Karpas-422 (cell line): ENCODE data around the gene CILP2. TPM values are rescaled to one million over a fixed set of nuclear protein-coding genes. Genes with fewer than 3 reads are reported as not detected.
A peak's percentile ranks its signal among the peaks of the same experiment; 100 is the strongest.

Source experiments
- DNase-seq: peaks from one replicate; pipeline ENCODE4 v3.0.0-alpha.2; 2015
- H2AFZ ChIP-seq: fragments of 200-600 bp; sonication (generic); 2 replicates; pipeline ENCODE4 v1.6.1; 2014; ENCODE audit warnings: antibody characterized with exemption, low read length, mixed read lengths
- H3K27ac ChIP-seq: fragments of 200-600 bp; sonication (generic); 2 replicates; pipeline ENCODE4 v1.5.1; 2014; ENCODE audit warnings: mild to moderate bottlenecking, low read length, moderate library complexity
- H3K27me3 ChIP-seq: fragments of 200-600 bp; sonication (generic); 2 replicates; pipeline ENCODE4 v1.6.1; 2014; ENCODE audit warnings: low read length, mixed read lengths
- H3K36me3 ChIP-seq: fragments of 200-600 bp; sonication (generic); 2 replicates; pipeline ENCODE4 v1.6.1; 2014; ENCODE audit warnings: low read length, mixed read lengths; ENCODE audit not compliant: insufficient read depth
- H3K4me1 ChIP-seq: fragments of 200-600 bp; sonication (generic); 2 replicates; pipeline ENCODE4 v1.6.1; 2014; ENCODE audit warnings: mild to moderate bottlenecking, low read length, mixed read lengths
- H3K4me2 ChIP-seq: fragments of 200-600 bp; sonication (generic); 2 replicates; pipeline ENCODE4 v1.6.1; 2014; ENCODE audit warnings: low read length, low read depth, mild to moderate bottlenecking; ENCODE audit not compliant: poor library complexity, severe bottlenecking
- H3K4me3 ChIP-seq: fragments of 200-600 bp; sonication (generic); 2 replicates; pipeline ENCODE4 v1.5.1; 2014; ENCODE audit warnings: mild to moderate bottlenecking, antibody characterized with exemption, low read length, mixed read lengths
- H3K79me2 ChIP-seq: fragments of 200-600 bp; sonication (generic); 2 replicates; pipeline ENCODE4 v1.6.1; 2014; ENCODE audit warnings: mild to moderate bottlenecking, low read length, mixed read lengths
- H3K9ac ChIP-seq: fragments of 200-600 bp; sonication (generic); 2 replicates; pipeline ENCODE4 v1.6.0; 2014; ENCODE audit warnings: low read length
- H3K9me2 ChIP-seq: fragments of 200-600 bp; sonication (generic), shearing (Covaris generic); replicated peaks from 2 replicates; pipeline ENCODE4 v1.6.0; 2014; ENCODE audit warnings: mild to moderate bottlenecking, low read length, moderate library complexity; ENCODE audit not compliant: insufficient read depth
- H3K9me3 ChIP-seq: fragments of 300-700, 200-600 bp; sonication (generic); 2 replicates; pipeline ENCODE4 v1.6.1; 2014; ENCODE audit warnings: low read length, mixed read lengths
- H4K20me1 ChIP-seq: fragments of 200-600 bp; sonication (generic); 2 replicates; pipeline ENCODE4 v1.6.1; 2014; ENCODE audit warnings: mild to moderate bottlenecking, antibody characterized with exemption, low read length, low read depth; ENCODE audit not compliant: insufficient read depth
- total RNA-seq: library from RNA; depleted of rRNA; stranded (reverse); fragments of >200 nt; shearing (Covaris generic); gene quantifications from 2 replicates; pipeline ENCODE4 v1.2.3, GENCODE V29; 2014; ENCODE audit warnings: low replicate concordance

The CILP2 gene
- total RNA-seq, 1 experiment from 2014 or later, result 0.15 TPM

GRCh38 chr19:19568802-19569756 is 31.0 kb downstream of the CILP2 start:
- H3K4me1 ChIP-seq, result no peaks in the 10 kb centered on the region

GRCh38 chr19:19570571-19570970 is 32.5 kb downstream of the CILP2 start:
- Histone ChIP-seq H3K27ac (no peak overlapping the region), H3K36me3 (no peaks in the 10 kb centered on the region), H3K4me3 (no peak overlapping the region), H3K4me1 (no peaks in the 10 kb centered on the region), H4K20me1 (no peaks in the 10 kb centered on the region), H3K9ac (no peak overlapping the region), H3K27me3 (no peaks in the 10 kb centered on the region), H3K9me3 (no peaks in the 10 kb centered on the region), H3K79me2 (no peaks in the 10 kb centered on the region), H2AFZ (no peak overlapping the region), H3K9me2 (no peaks in the 10 kb centered on the region), H3K4me2 (no peak overlapping the region)
- no peak for DNase-seq

More at GRCh38 chr19:19568802-19569756, 31.0 kb downstream of the CILP2 start:
- Histone ChIP-seq H2AFZ (no peak overlapping the region), H3K9me2 (no peaks in the 10 kb centered on the region), H3K9me3 (no peaks in the 10 kb centered on the region), H3K4me2 (no peak overlapping the region), H3K4me3 (no peak overlapping the region), H3K27ac (no peak overlapping the region), H3K27me3 (no peaks in the 10 kb centered on the region), H3K79me2 (no peaks in the 10 kb centered on the region), H3K36me3 (no peaks in the 10 kb centered on the region), H3K9ac (no peak overlapping the region), H4K20me1 (no peaks in the 10 kb centered on the region)
- DNase-seq, result no peak

DNA sequence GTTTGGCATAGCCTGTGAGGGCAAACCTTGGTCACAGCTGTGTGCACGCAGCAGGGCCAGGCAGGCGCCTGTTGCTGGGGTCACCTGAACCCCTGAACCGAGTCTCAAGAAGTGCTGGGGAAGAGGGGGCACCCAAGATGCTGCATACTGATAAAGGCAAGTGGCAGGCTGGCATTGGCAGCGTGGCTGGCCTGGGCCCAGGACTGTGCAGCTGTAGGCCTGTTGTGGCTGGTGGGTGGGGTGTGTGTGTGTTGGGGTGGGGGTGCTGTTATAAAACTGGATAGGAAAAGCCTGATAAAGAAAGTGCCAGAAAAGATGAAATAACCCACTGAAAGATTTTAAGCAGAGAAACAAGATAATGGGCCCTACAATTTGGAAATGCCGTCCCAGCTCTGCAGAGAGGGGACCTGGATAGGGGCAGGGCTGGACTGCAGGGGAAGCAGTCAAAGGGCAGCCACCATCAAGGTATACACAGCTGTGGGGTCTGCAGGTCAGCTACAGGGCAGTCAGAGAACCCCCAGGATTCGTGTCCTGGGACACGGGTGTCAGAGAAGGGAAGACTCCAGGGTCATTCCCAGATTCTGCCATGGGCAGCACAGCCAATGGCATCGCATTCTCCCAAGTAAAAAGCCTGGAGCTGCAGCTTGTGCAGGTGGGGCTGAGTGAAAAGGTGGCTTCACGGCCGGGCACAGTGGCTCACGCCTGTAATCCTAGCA is 33.2 kb downstream of the CILP2 start:
- H3K9me2 ChIP-seq, result no peaks in the 10 kb centered on the region
- no peak for DNase-seq
- H3K9me3 ChIP-seq, result no peaks in the 10 kb centered on the region
- H2AFZ ChIP-seq, result no peak overlapping the region
- no peaks in the 10 kb centered on the region for H3K36me3 ChIP-seq
- H4K20me1 ChIP-seq, result no peaks in the 10 kb centered on the region
- no peaks in the 10 kb centered on the region for H3K79me2 ChIP-seq
- H3K4me1 ChIP-seq, result no peaks in the 10 kb centered on the region
- no peak overlapping the region for H3K4me3 ChIP-seq
- H3K9ac ChIP-seq, result no peak overlapping the region
- no peak overlapping the region for H3K27ac ChIP-seq
- no peaks in the 10 kb centered on the region for H3K27me3 ChIP-seq
- H3K4me2 ChIP-seq, result no peak overlapping the region

- Histone ChIP-seq H4K20me1 (no peaks in the 10 kb centered on the region), H3K27me3 (no peaks in the 10 kb centered on the region), H3K9me2 (no peaks in the 10 kb centered on the region), H3K9me3 (no peaks in the 10 kb centered on the region), H3K4me3 (no peak overlapping the region), H2AFZ (no peak overlapping the region), H3K36me3 (no peaks in the 10 kb centered on the region), H3K27ac (no peak overlapping the region), H3K9ac (no peak overlapping the region), H3K4me2 (no peak overlapping the region), H3K4me1 (no peaks in the 10 kb centered on the region), H3K79me2 (no peaks in the 10 kb centered on the region)
- no peak for DNase-seq
Measured at GRCh38 chr19:19575411-19575810, 37.3 kb downstream of the CILP2 start.

- no peaks in the 10 kb centered on the region for H3K79me2 ChIP-seq
- H3K9me2 ChIP-seq, result no peaks in the 10 kb centered on the region
- no peaks in the 10 kb centered on the region for H3K4me1 ChIP-seq
- H3K27ac ChIP-seq, result no peak overlapping the region
- H3K9ac ChIP-seq, result no peak overlapping the region
- H3K27me3 ChIP-seq, result no peaks in the 10 kb centered on the region
- no peak overlapping the region for H3K4me2 ChIP-seq
- no peak for DNase-seq
- H3K9me3 ChIP-seq, result no peaks in the 10 kb centered on the region
- H2AFZ ChIP-seq, result no peak overlapping the region
- H3K36me3 ChIP-seq, result no peaks in the 10 kb centered on the region
- no peaks in the 10 kb centered on the region for H4K20me1 ChIP-seq
- H3K4me3 ChIP-seq, result no peak overlapping the region
Measured at GRCh38 chr19:19578252-19578651, 40.2 kb downstream of the CILP2 start.

DNA sequence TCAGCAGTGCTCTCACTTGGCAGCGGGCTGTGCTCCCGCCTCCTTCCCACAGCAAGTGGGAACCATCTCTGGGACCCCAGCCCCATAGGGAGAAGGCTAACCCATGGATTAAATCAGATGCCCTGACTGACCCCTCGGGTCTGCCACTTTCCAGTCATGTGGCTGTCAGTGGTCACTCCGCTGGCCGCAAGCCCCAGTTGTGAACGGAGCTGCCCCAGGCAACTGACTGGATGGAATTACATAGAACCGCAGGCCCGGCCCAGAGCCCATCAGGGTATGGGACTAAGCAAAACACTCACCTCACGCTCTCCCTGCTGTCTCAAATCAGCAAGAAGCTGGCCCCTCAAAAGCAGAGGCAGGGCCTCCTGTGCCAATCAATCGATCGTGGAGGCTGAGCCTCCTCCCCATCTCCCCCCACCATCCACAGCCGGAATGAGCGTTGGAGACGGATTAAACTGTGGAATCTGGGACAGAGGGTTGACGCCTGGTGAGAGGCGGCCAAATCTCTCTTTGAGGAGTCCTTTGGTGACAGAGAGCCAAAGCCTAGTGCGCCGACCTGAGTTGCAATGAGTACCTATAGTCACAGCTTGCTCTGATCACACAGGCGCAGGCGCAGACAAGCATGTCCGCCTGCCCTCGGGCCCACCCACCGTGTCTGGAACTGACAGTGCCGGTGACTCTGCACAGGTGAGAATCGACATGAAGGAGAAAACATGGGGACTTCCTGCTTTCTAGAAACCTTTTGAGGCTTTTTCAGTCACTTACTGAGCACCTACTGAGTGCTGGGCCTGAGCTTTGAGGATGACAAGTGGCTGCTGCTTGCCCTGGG is 41.7 kb downstream of the CILP2 start:
- H3K36me3 ChIP-seq, result no peaks in the 10 kb centered on the region
- H3K4me3 ChIP-seq, result no peak overlapping the region
- DNase-seq, result peak; percentile 22
- H3K79me2 ChIP-seq, result no peaks in the 10 kb centered on the region
- no peaks in the 10 kb centered on the region for H3K27me3 ChIP-seq
- no peaks in the 10 kb centered on the region for H3K4me1 ChIP-seq
- no peaks in the 10 kb centered on the region for H4K20me1 ChIP-seq
- no peak overlapping the region for H3K27ac ChIP-seq
- no peaks in the 10 kb centered on the region for H3K9me2 ChIP-seq
- H3K4me2 ChIP-seq, result no peak overlapping the region
- no peak overlapping the region for H2AFZ ChIP-seq
- H3K9me3 ChIP-seq, result no peaks in the 10 kb centered on the region
- H3K9ac ChIP-seq, result no peak overlapping the region

DNA sequence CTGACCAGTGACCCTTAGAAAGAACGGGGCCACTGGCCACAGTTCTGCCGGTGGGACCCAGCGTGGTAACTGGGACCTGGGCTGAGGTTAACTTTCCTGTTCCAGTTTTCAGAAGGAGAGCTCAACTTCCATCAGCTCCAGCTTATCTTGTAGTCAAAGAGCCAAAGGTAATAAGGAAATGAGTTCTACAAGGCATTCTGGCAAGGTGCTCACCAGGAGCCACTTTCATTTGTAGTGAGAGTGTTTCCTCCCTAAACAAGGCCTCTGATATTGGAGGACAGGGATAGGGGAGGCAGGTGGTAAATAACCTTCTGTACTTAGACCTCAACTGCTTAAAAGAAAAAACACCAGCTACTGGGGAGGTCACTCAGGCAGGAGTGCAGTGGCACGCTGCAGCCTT is 42.4 kb downstream of the CILP2 start:
- H3K4me1 ChIP-seq, result no peaks in the 10 kb centered on the region
- no peak overlapping the region for H2AFZ ChIP-seq
- no peak overlapping the region for H3K9ac ChIP-seq
- no peaks in the 10 kb centered on the region for H3K79me2 ChIP-seq
- no peak overlapping the region for H3K4me3 ChIP-seq
- H3K4me2 ChIP-seq, result no peak overlapping the region
- no peaks in the 10 kb centered on the region for H3K9me3 ChIP-seq
- H3K27me3 ChIP-seq, result no peaks in the 10 kb centered on the region
- H3K36me3 ChIP-seq, result no peaks in the 10 kb centered on the region
- H3K9me2 ChIP-seq, result no peaks in the 10 kb centered on the region
- DNase-seq, result no peak
- no peak overlapping the region for H3K27ac ChIP-seq
- no peaks in the 10 kb centered on the region for H4K20me1 ChIP-seq

DNA sequence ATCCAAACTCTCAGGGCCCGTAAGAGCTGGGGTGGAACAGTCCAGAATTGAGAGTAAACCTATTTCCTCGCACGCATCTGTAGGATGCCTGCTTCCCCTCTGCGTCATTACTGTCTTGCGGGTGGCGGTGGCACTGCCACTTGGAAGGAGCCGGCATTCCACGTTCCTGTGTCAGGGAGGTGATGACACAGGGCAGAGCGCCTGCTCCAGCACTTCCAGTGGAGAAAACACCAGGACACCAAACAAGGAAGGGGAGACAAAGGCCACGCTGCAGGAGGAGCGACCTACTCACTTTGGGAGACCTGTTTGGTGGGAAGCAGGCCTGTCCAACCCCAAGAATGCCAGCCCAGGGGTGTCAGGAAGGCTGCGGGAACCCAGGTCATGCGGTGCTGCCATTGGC is 43.3 kb downstream of the CILP2 start:
- no peaks in the 10 kb centered on the region for H3K9me2 ChIP-seq
- no peaks in the 10 kb centered on the region for H4K20me1 ChIP-seq
- DNase-seq, result no peak
- no peak overlapping the region for H2AFZ ChIP-seq
- H3K4me1 ChIP-seq, result no peaks in the 10 kb centered on the region
- no peak overlapping the region for H3K4me3 ChIP-seq
- no peaks in the 10 kb centered on the region for H3K27me3 ChIP-seq
- H3K9ac ChIP-seq, result no peak overlapping the region
- H3K36me3 ChIP-seq, result no peaks in the 10 kb centered on the region
- no peaks in the 10 kb centered on the region for H3K9me3 ChIP-seq
- H3K79me2 ChIP-seq, result no peaks in the 10 kb centered on the region
- H3K27ac ChIP-seq, result no peak overlapping the region
- H3K4me2 ChIP-seq, result no peak overlapping the region
